ENCODE data around the gene MRPS14. TPM values are rescaled to one million over a fixed set of nuclear protein-coding genes. Genes with fewer than 3 reads are reported as not detected.

Gene MRPS14
- total RNA-seq: 17.1 and 17.7 TPM in 2 replicates

- H3K27me3 ChIP-seq (ENCODE audit: insufficient read depth, low read length): no peaks in the 10 kb centered on the region
- H3K4me1 ChIP-seq (ENCODE audit: insufficient read depth, low read length): peaks cover 11% of the 10 kb centered on the region
- peaks cover 3% of the 10 kb centered on the region for H3K36me3 ChIP-seq (ENCODE audit: insufficient read depth, low read length)
- DNase-seq (ENCODE audit: insufficient read length, low spot score, missing footprints): peak; percentile 94
- no peak for TF ChIP-seq CTCF (IDR thresholded peaks at IDR 0.05; ENCODE audit: extremely low read depth, low read depth, low read length)
- no peaks in the 10 kb centered on the region for H3K9me3 ChIP-seq (ENCODE audit: low read depth, low read length)
- H3K4me2 ChIP-seq (ENCODE audit: insufficient read depth, low read length): peak within 1 kb of the TSS; percentile 94
- H3K79me2 ChIP-seq (ENCODE audit: insufficient read depth, low read length): peaks cover 35% of the 10 kb centered on the region
- H3K4me3 ChIP-seq (ENCODE audit: insufficient read depth, low read length): peak within 1 kb of the TSS; percentile 98
- H3K27ac ChIP-seq (ENCODE audit: low read depth, low read length): peak within 1 kb of the TSS; percentile 91
- H4K20me1 ChIP-seq (ENCODE audit: insufficient read depth, low read length): no peaks in the 10 kb centered on the region
- H2AFZ ChIP-seq (ENCODE audit: low read length): peak within 1 kb of the TSS; percentile 98
Measured at GRCh38 chr1:175023043-175023921, at the start of gene MRPS14. TSS of gene MRPS14 (minus strand) at chr1:175023425. CDS start at chr1:175023408, 17 bp downstream.

- peak overlapping the region; percentile 12 for H3K4me2 ChIP-seq (ENCODE audit: insufficient read depth, low read length)
- no peaks in the 10 kb centered on the region for H4K20me1 ChIP-seq (ENCODE audit: insufficient read depth, low read length)
- peak overlapping the region; percentile 11 for H2AFZ ChIP-seq (ENCODE audit: low read length)
- peaks cover 11% of the 10 kb centered on the region for H3K4me1 ChIP-seq (ENCODE audit: insufficient read depth, low read length)
- H3K4me3 ChIP-seq (ENCODE audit: insufficient read depth, low read length): no peak overlapping the region
- H3K36me3 ChIP-seq (ENCODE audit: insufficient read depth, low read length): no peaks in the 10 kb centered on the region
- H3K27me3 ChIP-seq (ENCODE audit: insufficient read depth, low read length): no peaks in the 10 kb centered on the region
- no peaks in the 10 kb centered on the region for H3K79me2 ChIP-seq (ENCODE audit: insufficient read depth, low read length)
- H3K9me3 ChIP-seq (ENCODE audit: low read depth, low read length): no peaks in the 10 kb centered on the region
- no peak for DNase-seq (ENCODE audit: insufficient read length, low spot score, missing footprints)
- no peak for TF ChIP-seq CTCF (IDR thresholded peaks at IDR 0.05; ENCODE audit: extremely low read depth, low read depth, low read length)
- no peak overlapping the region for H3K27ac ChIP-seq (ENCODE audit: low read depth, low read length)
Measured at GRCh38 chr1:175072099-175072951, 49.1 kb upstream of the MRPS14 start.

- Histone ChIP-seq H4K20me1 (ENCODE audit: insufficient read depth, low read length) (no peaks in the 10 kb centered on the region), H3K36me3 (ENCODE audit: insufficient read depth, low read length) (no peaks in the 10 kb centered on the region), H3K9me3 (ENCODE audit: low read depth, low read length) (no peaks in the 10 kb centered on the region), H3K27me3 (ENCODE audit: insufficient read depth, low read length) (no peaks in the 10 kb centered on the region), H3K4me1 (ENCODE audit: insufficient read depth, low read length) (peaks cover 11% of the 10 kb centered on the region), H3K4me2 (ENCODE audit: insufficient read depth, low read length) (no peak overlapping the region), H2AFZ (ENCODE audit: low read length) (no peak overlapping the region), H3K79me2 (ENCODE audit: insufficient read depth, low read length) (no peaks in the 10 kb centered on the region), H3K4me3 (ENCODE audit: insufficient read depth, low read length) (no peak overlapping the region), H3K27ac (ENCODE audit: low read depth, low read length) (no peak overlapping the region)
- no peak for DNase-seq (ENCODE audit: insufficient read length, low spot score, missing footprints)
- no peak for TF ChIP-seq CTCF (IDR thresholded peaks at IDR 0.05; ENCODE audit: extremely low read depth, low read depth, low read length)
Measured at GRCh38 chr1:175071276-175071943, 48.2 kb upstream of the MRPS14 start.
